GM12892 (cell line): Measurements from ENCODE around the gene ANKRD44.

Experiments
- POLR2A ChIP-seq: IDR thresholded peaks from 2 replicates; pipeline ENCODE4 v1.6.1; 2011; ENCODE audit warnings: low read depth, low read length, control low read depth
- POLR2AphosphoS5 ChIP-seq: IDR thresholded peaks from 2 replicates; pipeline ENCODE4 v1.6.1; 2011; ENCODE audit warnings: low read depth, low read length, control low read depth
- TAF1 ChIP-seq: IDR thresholded peaks from 2 replicates; pipeline ENCODE4 v1.6.1; 2011; ENCODE audit warnings: low read depth, mild to moderate bottlenecking, control low read depth, low read length, borderline replicate concordance

DNA sequence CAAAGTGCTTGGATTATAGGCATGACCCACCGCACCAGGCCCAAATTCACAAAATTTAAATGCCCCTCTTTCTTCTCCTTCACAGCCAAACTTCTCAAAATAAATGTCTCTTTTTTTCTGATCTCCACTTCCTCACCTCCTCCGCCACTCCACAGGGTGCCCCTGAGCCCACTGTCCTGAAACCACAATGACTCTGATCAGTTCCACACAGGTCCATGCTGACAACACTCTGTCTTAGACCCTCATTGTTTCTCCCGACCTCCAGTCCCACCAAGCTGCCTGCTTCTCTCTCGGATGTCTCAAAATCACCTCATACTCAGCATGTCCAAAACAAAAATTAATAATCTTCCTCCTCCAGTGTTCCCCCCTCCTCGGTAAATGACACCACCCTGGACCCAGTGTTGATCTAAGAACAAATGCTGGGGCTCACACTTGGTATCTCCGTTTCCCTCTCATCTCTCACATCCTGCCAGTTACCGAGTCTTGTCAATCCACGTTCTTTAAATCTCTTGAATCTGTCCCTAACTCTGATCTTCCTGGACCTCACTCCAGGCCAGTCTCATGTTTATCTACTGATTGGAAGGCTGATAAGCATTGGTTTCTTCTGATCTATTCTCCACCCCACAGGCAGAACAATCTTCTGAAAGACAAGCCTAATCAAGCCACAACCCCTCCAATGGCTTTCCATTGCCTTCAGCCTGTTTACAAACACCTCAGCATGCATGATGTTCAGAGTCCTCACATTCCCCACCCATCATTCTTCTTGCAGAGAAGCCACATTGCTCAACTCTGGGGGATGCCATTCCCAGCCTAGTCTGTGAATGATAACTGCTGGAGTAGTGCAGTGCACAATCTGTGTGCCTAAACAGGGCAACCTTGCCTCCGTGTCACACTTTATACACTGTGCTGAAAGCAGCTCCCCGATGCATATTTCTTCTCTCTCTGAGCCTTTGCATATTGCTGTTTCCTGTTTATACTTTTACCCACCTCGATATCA, 12.4 kb upstream of the ANKRD44 start:
- TF ChIP-seq TAF1 (no peak), POLR2AphosphoS5 (no peak), POLR2A (no peak)
